Amniotic stem cell (primary cell): Measurements from ENCODE around the gene OR51A7.
"Not testable (repeated sequence)": the region's sequence is repeated elsewhere in the genome, so short reads cannot be mapped to it uniquely, and the experiment has no call there.

Experiments used
- DNase-seq: peaks from one replicate; lab custom pipeline; 2025; lab: John Stamatoyannopoulos, UW

OR51A7 gene

DNA sequence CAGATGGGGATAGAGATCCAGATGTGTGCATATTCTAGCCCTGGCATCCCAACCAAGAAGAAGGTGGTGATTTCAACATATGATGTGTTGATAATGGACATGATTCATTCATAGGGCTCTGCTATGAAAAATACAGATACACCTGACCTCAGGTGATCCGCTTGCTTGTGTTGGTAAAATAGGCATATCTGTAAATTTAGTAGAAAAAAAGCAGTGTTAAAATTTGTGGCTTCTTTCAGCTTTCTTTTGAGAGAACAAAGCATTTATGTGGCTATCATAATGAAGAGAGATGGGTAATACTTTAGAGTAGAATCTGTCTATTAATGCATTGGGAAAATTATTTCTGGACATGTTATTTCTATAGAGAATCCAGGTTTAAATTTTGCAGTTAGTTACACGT is 52.0 kb downstream of the OR51A7 start, which contains the start of gene OR51A2:
TSS of gene OR51A2 (minus strand) at position 101 of the 400 bp plus-strand sequence. CDS start at position 101, 0 bp downstream.
- not testable (repeated sequence) for DNase-seq

DNA sequence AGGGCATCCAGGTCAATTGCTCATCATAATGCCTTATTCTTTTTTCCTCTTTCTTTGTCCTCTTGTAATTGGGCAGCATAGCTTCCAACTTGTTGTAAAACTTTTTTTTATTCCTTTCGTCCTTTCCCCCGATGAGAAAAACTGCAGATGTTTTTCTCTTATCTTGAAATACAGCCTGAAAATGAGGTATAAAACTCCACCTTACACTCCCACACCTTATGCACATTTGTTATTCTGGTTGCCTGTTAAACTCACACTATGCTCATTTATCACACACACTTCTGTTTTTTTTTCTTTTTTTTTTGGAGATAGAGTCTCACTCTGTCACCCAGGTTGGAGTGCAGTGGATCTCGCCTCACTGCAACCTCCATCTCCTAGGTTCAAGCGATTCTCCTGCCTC is 53.8 kb downstream of the OR51A7 start:
- DNase-seq, result no peak
